Activated CD4-positive, alpha-beta T cell treated with anti-CD3 and anti-CD28 coated beads for 24 hours (primary cell): Measurements from ENCODE around the gene OR10D3.
"Not testable (repeated sequence)": the region's sequence is repeated elsewhere in the genome, so short reads cannot be mapped to it uniquely, and the experiment has no call there.

Source experiments
- DNase-seq, 2 donors: peaks; one replicate each; pipeline ENCODE4 v3.0.0-alpha.2; 2020; ENCODE audit warnings: low read depth in 2 of 2

The OR10D3 gene, protein sequence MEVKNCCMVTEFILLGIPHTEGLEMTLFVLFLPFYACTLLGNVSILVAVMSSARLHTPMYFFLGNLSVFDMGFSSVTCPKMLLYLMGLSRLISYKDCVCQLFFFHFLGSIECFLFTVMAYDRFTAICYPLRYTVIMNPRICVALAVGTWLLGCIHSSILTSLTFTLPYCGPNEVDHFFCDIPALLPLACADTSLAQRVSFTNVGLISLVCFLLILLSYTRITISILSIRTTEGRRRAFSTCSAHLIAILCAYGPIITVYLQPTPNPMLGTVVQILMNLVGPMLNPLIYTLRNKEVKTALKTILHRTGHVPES

DNA sequence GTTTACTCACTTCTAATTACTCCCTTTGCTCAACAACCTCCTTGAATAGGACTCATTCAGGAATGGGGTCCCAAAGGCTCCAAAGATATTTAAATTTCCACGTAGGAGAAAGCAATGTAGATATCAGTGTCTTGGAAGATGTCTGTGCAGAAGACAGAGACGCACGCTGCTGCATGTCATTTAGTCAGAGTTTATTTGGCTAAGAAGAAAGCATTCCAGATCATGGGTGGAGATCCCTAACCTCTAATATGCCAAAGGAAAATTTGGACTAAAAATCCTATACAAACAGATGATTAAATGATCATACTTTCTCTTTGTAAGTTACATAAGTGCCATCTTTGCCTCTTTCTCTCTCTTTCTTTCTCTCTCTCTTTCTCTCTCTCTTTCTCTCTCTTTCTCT is at the start of gene OR10D3:
TSS of gene OR10D3 (plus strand) at position 278 of the 400 bp plus-strand sequence. CDS start 1,925 bp downstream, outside the sequence.
- DNase-seq, result no peak

DNA sequence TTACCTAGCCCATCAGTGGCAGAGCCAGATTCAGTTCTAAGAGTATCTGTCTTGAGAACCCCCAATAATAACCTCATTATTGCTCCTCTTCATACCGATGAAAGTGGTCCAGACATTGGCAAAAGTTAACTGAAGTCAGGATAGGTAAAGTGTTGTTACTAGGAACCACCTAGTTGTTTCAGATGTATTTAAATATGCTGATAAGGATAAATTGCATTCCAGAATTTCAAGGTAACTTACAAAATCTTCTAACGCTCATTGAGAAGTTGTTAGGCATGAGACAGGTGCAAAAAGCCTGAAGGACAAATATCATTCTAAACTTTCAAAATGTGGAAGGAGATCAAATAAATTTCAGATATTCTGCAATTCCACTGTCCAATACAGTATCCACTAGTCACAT is 40.1 kb upstream of the OR10D3 start:
- DNase-seq, result no peak

DNA sequence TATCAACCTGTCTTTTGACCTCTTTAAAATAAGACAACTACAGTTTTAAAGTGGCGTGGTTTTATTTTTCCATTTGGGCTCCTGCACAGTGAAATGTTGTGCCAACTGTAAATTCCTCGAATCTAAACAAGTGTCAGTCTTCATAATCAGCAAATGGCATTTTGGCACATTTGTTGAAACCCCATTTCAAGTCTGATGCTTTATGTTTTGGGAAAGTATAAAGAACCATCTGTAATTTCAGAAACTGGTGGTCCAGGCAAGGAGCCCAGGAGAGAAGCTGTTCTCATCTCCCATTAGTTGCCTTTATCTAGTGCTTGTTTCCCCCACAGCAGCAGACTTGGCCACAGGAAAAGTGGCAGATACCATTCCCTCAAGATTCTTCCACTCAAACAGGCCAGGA is 35.2 kb upstream of the OR10D3 start:
- DNase-seq, result no peak

DNA sequence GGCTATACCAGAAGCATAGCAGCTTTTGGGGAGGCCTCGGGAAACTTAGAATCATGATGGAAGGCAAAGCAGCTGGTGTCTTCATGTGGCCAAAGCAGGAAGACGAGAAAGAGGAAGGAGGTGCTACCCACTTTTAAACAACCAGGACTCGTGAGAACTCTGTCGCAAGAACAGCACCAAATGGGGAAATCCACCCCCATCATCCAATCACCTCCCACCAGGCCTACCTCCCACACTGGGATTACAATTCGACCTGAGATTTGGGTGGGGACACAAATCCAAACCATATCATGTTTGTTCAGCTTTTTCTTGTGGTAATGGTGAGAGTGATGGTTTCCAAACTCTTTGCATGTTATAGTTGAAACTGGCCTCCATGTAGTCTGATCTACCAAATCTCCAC is 32.5 kb upstream of the OR10D3 start:
- no peak for DNase-seq

DNA sequence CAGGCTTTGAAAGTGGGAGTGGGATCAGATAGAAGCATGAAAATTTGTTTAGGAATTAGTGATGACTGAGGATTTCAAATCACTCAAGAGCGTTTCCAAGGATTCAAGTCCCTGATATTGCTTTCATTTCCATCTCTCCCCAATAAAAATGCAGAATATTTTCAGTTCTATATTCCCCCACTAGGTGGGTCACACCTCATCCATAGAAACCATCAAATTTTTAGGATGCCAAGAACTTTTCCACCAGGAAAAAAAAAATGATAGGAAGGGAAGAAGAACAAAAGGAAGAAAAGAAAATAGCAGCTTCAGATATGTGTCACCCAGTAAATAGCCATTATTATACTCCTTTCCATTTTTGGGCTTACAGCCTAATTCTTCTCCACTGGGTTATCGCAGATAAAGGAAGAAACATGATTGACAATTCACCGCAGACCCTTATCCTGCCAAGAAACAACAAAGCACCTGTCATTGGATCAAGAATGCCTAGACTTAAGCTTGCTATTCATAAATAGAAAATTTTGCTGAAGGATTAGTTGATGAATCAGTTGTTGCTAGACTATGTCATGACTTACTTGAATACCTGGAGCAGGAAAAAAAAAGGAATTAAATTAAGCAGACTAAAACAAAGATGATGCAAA is 30.3 kb upstream of the OR10D3 start:
- DNase-seq, result no peak

DNA sequence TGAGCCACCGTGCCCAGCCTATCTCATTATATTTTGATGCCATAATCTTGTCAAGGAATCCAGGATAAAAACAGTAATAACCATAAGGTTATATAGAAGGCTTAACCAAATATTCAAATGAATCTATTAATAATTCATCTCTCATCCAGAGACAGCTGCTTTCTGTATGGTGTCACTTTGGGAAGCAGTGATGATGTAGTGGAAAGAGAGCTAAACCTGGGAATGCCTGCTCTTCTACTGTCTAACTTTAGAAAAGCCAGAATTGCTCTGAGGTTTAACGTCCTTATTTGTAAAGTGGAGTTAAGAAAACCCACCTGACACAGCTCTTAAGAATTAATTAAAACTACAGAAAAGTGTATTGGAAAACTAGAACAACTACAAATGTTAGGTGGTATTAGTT is 29.3 kb upstream of the OR10D3 start:
- no peak for DNase-seq

DNA sequence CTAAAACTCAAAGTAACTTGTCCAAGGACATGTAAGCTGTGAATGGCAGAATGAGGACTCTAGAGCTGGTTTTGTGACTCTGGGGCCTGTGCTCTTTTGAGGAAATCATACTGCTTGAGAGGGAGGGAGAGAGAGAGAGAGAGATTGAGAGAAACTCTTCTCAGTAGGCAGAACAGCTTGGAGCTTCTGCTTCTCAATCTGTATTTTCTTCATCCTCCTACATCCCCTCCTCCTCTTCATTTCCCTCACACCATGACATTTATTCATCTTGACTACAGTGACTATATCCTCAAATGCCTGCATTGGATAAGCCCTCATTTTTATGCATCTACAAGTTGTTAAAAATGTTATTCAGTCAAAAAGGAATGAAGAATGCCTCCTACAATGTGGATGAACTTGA is 23.7 kb upstream of the OR10D3 start:
- no peak for DNase-seq

DNA sequence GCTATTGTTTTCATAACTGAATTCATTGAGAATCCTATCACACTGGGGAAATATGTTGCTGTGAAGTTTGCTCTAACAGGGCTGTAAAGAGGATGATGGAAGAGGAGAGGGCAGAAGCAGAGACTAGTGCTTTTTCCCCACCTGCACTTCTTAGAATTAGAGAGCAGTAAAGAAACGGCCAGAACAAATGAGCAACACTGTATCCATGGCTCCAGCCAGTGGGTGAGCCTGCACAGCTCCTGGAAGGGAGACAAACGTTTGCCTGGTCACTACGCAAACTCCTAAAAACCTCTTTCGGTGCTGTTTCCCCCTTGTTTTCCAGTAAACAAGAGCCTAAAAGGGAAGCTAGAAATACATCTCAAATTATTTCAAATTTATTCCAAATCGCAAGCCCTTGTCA is 22.2 kb upstream of the OR10D3 start:
- no peak for DNase-seq

DNA sequence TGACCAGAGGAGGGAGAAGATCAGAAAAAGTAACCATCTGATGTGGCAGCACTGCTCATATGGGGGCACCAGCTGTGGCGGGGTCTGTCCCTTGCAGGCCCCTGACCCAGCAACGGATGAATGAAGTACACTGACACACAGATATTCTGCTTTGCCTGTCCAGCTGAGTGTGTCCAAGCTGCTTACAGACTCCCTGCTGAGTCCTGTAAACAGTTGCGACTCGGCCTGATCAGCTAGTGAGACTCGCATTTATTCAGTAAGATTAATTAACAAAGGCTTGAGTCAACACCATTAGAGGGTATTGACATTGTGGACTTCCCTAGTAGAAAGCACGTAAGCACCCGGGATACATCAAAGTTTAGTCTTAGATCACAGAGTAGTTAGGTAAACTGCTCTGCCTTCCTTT is 15.3 kb upstream of the OR10D3 start:
- no peak for DNase-seq

DNA sequence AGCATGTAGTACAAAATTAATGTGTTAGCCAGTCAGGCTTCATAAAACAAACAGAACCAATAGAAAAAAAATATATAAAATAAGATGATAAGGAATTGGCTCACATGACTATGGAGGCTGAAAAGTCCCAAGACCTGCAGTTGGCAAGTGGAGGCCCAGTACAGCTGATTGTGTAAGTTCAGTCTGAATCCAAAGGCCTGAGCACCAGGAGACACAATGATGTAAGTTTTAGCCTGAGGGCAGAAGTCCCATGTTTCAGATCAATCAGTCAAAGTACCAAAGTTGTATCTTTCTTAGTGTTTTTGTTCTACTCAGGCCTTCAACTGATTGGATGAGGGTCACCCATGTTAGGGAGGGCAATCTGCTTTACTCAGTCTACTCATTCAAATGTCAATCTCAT is 14.3 kb upstream of the OR10D3 start:
- DNase-seq, result no peak

DNA sequence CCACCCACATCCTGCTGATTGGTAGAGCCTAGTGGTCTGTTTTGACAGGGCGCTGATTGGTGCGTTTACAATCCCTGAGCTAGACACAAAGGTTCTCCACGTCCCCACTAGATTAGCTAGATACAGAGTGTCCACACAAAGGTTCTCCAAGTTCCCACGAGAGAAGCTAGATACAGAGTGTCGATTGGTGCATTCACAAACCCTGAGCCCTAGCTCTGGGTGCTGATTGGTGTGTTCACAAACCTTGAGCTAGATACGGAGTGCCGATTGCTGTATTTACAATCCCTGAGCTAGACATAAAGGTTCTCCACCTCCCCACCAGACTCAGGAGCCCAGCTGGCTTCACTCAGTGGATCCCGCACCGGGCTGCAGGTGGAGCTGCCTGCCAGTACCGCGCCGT is 12.8 kb upstream of the OR10D3 start:
- not testable (repeated sequence) for DNase-seq

DNA sequence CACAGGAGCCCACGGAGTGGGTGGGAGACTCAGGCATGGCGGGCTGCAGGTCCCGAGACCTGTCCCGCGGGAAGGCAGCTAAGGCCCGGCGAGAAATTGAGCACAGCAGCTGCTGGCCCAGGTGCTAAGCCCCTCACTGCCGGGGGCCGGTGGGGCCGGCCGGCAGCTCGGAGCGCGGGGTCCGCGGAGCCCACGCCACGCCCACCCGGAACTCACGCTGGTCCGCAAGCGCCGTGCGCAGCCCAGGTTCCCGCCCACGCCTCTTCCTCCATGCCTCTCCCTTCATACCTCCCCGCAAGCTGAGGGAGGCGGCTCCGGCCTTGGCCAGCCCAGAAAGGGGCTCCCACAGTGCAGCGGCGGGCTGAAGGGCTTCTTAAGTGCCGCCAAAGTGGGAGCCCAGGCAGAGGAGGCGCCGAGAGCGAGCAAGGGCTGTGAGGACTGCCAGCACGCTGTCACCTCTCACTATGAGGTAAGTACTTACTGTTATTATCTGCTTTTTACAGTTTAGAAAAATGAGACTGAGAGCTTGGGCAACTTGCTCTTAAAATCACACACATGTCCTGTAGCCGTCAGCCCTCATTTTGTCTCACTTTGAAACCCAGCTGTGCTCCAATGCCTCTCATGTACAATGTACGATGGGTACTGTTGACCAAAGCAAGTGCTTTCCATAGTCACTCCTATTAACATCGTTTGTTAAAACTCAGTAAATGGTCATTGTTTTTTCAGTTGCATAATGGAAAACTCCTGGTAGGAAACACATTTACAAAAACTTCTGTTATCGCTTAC is 12.2 kb upstream of the OR10D3 start:
- no peak for DNase-seq

DNA sequence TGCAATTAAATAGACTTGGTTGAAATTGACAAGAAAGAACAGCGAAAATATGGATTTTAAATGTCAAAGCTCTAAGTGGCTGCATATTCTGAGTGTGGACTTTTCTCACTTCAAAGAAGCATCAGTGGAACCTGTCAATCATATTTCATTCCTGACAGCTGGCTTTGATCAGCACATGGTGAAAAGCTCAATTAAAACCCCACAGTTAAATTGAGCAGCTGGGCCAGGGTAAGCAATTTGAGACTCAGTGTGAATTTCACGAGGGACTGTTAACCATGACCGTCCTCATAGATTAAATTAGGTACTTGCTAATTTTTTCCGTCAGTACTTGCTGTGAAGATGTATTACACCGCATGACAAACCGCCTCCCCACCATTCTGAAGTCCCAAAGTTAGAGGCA is 11.0 kb upstream of the OR10D3 start:
- DNase-seq, result no peak

DNA sequence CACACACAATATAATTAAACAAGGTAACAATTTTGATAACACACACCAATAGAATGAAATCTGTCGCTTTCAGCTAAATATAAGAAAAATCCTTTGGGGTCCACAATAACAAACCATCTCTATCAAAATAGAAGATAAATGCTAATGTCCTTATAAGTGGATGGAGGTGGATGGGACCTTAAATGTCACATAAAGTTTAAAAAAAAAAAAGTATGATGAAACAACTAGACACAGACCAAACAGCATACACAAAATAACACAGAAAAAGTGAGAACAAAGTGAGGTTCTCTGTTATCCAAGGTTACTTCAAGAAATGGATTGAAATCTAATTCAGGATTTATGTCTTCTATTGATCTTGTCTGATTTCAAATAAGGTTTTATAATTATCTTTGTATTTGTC is 10.5 kb upstream of the OR10D3 start:
- no peak for DNase-seq

DNA sequence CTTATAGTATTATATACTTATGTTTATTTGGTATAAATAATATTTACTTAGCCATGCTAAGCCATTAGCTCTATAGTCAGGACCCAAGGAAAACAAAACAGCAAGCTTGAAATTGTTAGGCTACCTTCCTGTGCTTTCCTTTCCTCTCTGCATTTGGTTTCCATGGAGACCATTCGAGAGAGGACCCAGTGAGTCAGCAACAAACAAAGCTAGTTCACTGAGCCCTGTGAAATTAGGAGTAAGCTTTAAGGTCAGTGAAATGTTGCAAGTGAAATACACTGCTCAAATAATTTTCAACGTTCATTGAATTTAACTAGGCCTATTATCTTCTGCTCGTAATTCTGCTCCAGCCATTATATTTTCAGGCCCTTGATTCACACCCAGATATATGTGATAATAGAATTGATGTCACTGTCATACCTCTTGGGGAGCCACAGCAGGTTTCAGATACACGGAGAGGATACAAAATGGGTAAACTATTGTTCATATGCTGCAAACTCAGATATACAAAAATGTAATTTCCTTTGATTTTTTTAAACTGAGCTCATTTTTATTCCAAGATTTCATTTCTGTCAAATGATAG is 9.1 kb upstream of the OR10D3 start:
- DNase-seq, result no peak

DNA sequence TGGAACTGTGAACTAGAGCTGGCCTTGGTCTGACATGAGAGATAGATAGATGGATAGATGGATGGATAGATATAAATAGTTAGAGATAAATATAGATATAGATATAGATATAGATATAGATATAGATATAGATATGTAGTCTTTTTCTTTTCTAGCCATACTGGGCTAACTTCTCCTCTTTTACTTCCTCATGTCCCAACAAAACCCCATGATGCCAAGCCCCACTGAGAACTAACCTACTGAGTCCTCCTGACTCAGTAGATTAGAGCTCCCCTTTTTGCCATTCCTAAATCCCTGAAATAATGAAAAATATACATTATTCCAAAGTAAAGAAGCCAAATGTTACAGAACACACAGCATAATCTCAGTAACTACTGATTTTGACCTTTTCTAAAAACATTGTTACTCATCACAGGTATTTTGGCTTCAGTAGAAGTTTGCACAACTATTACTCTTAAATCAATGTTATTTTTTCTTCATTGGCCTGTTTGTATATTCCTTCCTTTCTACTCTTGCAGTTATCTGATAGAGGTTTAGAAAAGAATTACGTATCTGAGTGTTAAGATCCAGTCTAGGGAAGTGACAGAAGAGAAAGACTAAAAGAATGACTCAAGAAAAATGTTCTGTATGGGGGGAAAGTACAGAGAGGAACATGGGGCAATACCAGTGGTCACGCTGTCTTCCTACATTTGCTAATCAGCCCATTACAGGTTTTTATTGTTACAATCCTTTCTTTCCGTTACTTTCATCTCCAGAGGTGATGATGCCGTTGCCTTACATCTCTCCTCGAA is 6.0 kb upstream of the OR10D3 start:
- no peak for DNase-seq

DNA sequence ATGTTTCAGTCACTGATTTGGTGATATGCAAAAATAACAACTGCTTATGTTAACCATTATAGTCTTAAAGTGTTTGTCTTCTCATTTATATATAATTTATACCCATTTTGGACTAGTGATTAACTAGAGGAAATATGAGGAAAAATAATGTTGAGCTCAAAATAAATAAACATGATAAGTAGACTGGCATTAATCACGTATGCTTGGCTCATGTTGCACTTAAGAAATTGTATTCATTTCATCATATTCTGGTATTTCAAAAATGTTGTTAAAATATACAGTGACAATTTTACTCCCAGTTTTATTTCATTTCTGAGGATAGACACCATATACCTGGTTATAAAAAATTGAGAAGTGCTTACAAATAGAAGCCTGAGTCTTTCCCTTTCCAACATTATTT is 3.8 kb upstream of the OR10D3 start:
- no peak for DNase-seq

DNA sequence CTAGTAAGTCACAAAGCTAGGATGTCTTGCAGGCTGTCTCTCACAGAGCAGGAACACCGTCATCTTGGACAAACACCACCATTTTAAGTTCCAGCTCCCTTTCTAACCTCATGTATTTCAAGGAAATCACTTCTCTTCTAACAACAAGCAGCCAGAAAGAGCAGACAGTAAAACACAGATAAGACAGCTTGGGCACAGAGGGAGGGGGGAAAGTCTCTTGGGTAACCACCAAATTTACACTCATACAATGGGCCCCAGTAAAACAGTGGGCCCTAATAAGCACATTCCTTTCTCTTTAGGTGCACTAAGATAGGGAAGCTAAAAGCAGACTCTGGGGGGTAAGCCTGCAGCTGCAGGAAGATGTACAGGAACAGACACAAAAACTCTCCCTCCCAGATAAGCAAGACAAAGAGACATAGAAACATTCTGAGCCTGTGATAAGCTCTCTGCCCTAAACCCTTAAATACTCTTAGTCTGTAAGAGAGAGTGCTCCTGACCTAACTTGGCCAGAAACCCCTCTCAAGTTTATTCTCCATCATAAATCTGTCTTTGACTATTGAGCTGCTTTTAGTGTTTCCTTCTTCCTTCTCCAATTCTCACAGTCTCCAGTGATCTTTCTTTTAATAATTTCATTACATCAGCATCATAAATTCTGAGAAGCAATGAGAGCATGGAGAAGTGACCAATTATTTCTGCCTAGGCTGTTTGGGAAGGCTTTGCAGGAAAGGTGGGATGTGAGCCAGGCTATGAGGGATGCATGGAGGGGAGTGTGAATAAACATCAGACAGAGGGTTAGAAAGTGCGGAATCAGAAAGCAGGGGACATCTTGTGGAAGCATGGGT is 7.4 kb downstream of the OR10D3 start:
- DNase-seq, result no peak

DNA sequence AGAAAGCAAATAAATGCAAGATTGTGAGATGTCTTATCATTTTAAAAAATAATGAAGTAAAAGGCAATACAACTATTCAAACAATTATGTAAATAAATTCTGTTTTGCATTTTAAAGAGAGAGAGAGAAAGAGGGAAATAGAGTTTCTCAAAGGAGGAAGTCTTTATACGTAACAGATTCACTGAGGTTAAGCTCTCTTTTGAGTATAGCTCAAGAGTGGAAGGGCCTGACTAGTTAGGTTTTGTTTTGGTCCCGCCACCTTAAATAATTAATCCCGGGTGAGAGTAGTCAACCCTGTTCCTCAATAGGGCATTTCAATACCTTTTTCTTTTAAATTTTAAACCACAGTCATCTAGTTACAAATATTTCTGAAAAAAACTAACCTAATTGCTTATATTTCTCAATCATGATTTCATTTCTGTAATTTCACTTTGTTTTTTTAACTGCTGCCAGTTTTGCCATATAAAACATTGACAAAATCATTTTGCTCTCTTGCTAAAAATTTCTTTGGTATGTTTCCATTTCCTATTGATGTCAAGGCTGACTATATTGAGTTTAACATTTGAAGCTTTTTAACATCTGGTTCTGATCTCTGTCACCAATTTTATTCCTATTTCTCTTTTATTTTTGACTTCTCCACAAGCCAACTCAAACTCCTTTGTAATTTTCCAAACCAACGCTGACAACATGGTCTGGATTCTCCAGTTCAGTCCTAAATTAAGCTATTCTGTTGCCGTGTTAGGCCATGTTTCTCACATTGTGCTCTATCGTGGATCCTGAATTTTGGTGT is 10.3 kb downstream of the OR10D3 start:
- no peak for DNase-seq
